WTC11 (cell line): Measurements from ENCODE around the gene APMAP.

Experiments
- CTCF ChIP-seq: fragments of 200-600 bp; IDR thresholded peaks from 2 replicates; pipeline ENCODE4 v1.8.0; 2022; ENCODE audit warnings: antibody characterized with exemption
- FOXJ3 ChIP-seq: sonication (generic); formaldehyde crosslinking; IDR thresholded peaks from 2 replicates; pipeline ENCODE4 v1.9.0; 2021; ENCODE audit warnings: missing genetic modification reagents, mild to moderate bottlenecking, borderline replicate concordance
- ZNF121 ChIP-seq: sonication (generic); formaldehyde crosslinking; IDR thresholded peaks from 2 replicates; pipeline ENCODE4 v1.8.0; 2023; ENCODE audit warnings: missing genetic modification reagents
- ZNF263 ChIP-seq: sonication (generic); formaldehyde crosslinking; IDR thresholded peaks from 2 replicates; pipeline ENCODE4 v1.8.1; 2022; ENCODE audit warnings: low read depth, mild to moderate bottlenecking, moderate library complexity, missing genetic modification reagents
- ZNF416 ChIP-seq: fragments of 250-450 bp; sonication (Bioruptor Pico); IDR thresholded peaks from 2 replicates; pipeline ENCODE4 v1.9.0; 2021; ENCODE audit warnings: mild to moderate bottlenecking, inconsistent platforms

GRCh38 chr20:24998631-24999445 is 6.3 kb upstream of the APMAP start:
- no peak for TF ChIP-seq ZNF416
- no peak for TF ChIP-seq ZNF121 (CRISPR knock-in tag)
- TF ChIP-seq CTCF: no peak
- no peak for TF ChIP-seq FOXJ3 (CRISPR knock-in tag)
- TF ChIP-seq ZNF263 (CRISPR knock-in tag): no peak
